Lung (tissue), 12 donors: Measurements from ENCODE around the gene CDHR2. TPM values are rescaled to one million over a fixed set of nuclear protein-coding genes. Genes with fewer than 3 reads are reported as not detected.

Experiments
- ATAC-seq: fragments of 200-7000 bp; cut with Tn5 transposase; one replicate; pipeline ENCODE4 v1.9.1; 2020; ENCODE audit warnings: moderate number of reproducible peaks; ENCODE audit not compliant: insufficient read depth, low FRiP score
- DNase-seq, 3 donors: peaks; one replicate each; pipeline ENCODE4 v3.0.0-alpha.2; 2013 to 2017
- H3K27ac ChIP-seq, 2 donors: one replicate each; pipeline ENCODE4 v1.5.1; 2013; ENCODE audit warnings: mild to moderate bottlenecking in 2 of 2, moderate library complexity in 2 of 2, control low read depth in 1 of 2, inconsistent platforms in 1 of 2, low read depth in 1 of 2, low read length in 1 of 2
- H3K27me3 ChIP-seq, 3 donors: one replicate each; pipeline ENCODE4 v1.5.1; 2013; ENCODE audit warnings: low read length in 2 of 3; ENCODE audit not compliant: control insufficient read depth in 3 of 3, insufficient read depth in 3 of 3
- H3K36me3 ChIP-seq, 4 donors: one replicate each; pipeline ENCODE4 v1.5.1; 2013; ENCODE audit warnings: low read length in 4 of 4, mild to moderate bottlenecking in 1 of 4, moderate library complexity in 1 of 4; ENCODE audit not compliant: control insufficient read depth in 4 of 4, insufficient read depth in 4 of 4
- H3K4me1 ChIP-seq, 5 donors: one replicate each; pipeline ENCODE4 v1.5.1; 2013; ENCODE audit warnings: low read length in 5 of 5, mild to moderate bottlenecking in 2 of 5, moderate library complexity in 1 of 5; ENCODE audit not compliant: control insufficient read depth in 5 of 5, insufficient read depth in 5 of 5
- H3K4me3 ChIP-seq: one replicate; pipeline ENCODE4 v1.5.1; 2013; ENCODE audit warnings: mild to moderate bottlenecking, control low read depth, moderate library complexity
- H3K9ac ChIP-seq, 2 donors: one replicate each; pipeline ENCODE4 v1.5.1; 2013; ENCODE audit warnings: low read length in 2 of 2, control low read depth in 1 of 2; ENCODE audit not compliant: insufficient read depth in 1 of 2
- H3K9me3 ChIP-seq, 4 donors: one replicate each; pipeline ENCODE4 v1.5.1; 2013; ENCODE audit warnings: low read length in 3 of 4, mild to moderate bottlenecking in 1 of 4, moderate library complexity in 1 of 4; ENCODE audit not compliant: control insufficient read depth in 4 of 4, insufficient read depth in 3 of 4
- CTCF ChIP-seq: IDR thresholded peaks from 2 replicates; pipeline ENCODE4 v1.5.1; 2012; ENCODE audit warnings: mild to moderate bottlenecking; ENCODE audit errors: control extremely low read depth, extremely low read depth
- WGBS, 2 donors: extraction: QIAGEN DNeasy Blood & Tissue Kit; methylation state at CpG; one replicate each; pipeline ENCODE4 v1.1.7; 2013; 5-methylcytosine and 5-hydroxymethylcytosine counted together
- polyA plus RNA-seq, 2 donors: library from polyadenylated mRNA; stranded (reverse); fragments of 200-250 nt; gene quantifications; one replicate each; pipeline ENCODE4 v1.2.1, GENCODE V29; 2013
- total RNA-seq, 2 donors: library from RNA; depleted of rRNA in 1 of 2; stranded (reverse); fragments of >200 nt in 1 of 2; gene quantifications; one replicate each; pipeline ENCODE4 v1.2.1, GENCODE V29; 2014 to 2021
- donor health status: control.
- donor health status: control.
- donor health status: Bipolar disorder and iron deficiency.
- donor health status: healthy.
- donor health status: DM: yes; HTN: yes; CAD: no.

Gene CDHR2
- total and polyA plus RNA-seq, 4 donors: 0.02 to 1.5 (median 0.42) TPM

GRCh38 chr5:176573564-176574296 is 24.6 kb downstream of the CDHR2 start:
- H3K9me3 ChIP-seq: no peaks in the 10 kb centered on the region
- ATAC-seq: no peak
- H3K27ac ChIP-seq: no peak overlapping the region
- H3K4me1 ChIP-seq: no peaks in the 10 kb centered on the region
- peak; percentile 43 to 56 (median 50) for DNase-seq
- no peak overlapping the region for H3K9ac ChIP-seq
- 38 to 45% methylated on average over 18 of the region's 18 CpGs for WGBS, 2 donors
- peak; percentile 63 for TF ChIP-seq CTCF
- no peaks in the 10 kb centered on the region for H3K36me3 ChIP-seq
- H3K4me3 ChIP-seq: no peak overlapping the region
- H3K27me3 ChIP-seq: no peaks in the 10 kb centered on the region

- no peak for TF ChIP-seq CTCF
- 45 to 52% methylated on average over 10 of the region's 10 CpGs for WGBS, 2 donors
- Histone ChIP-seq H3K27ac (no peak overlapping the region), H3K27me3 (no peaks in the 10 kb centered on the region), H3K4me3 (no peak overlapping the region), H3K4me1 (no peaks in the 10 kb centered on the region), H3K9ac (no peak overlapping the region), H3K9me3 (no peaks in the 10 kb centered on the region), H3K36me3 (no peaks in the 10 kb centered on the region)
- ATAC-seq (no peak), DNase-seq (no peak)
Observed at GRCh38 chr5:176574297-176574591, 25.1 kb downstream of the CDHR2 start.

GRCh38 chr5:176575066-176575465 is 25.9 kb downstream of the CDHR2 start:
- Histone ChIP-seq H3K27me3 (no peaks in the 10 kb centered on the region), H3K4me3 (no peak overlapping the region), H3K36me3 (no peaks in the 10 kb centered on the region), H3K4me1 (no peaks in the 10 kb centered on the region), H3K9ac (no peak overlapping the region), H3K9me3 (no peaks in the 10 kb centered on the region), H3K27ac (no peak overlapping the region)
- DNase-seq: no peak
- no peak for TF ChIP-seq CTCF
- 87 to 96% methylated on average over 14 of the region's 14 CpGs for WGBS, 2 donors
- ATAC-seq: no peak
